ENCODE measurements around the gene ZNF710. TPM values are rescaled to one million over a fixed set of nuclear protein-coding genes. Genes with fewer than 3 reads are reported as not detected.
A peak's percentile ranks its signal among the peaks of the same experiment; 100 is the strongest.

ZNF710 gene
- total and polyA plus RNA-seq, 12 donors, result 4.1 to 59.0 (median 15.5) TPM

- WGBS, 4 donors, result 87 to 93% (median 91%) methylated on average over 14 to 18 of the region's 18 CpGs
- no peaks in the 10 kb centered on the region for H3K9me3 ChIP-seq (replicated peaks in 1 of 3)
- intact Hi-C loops (cut with DNase I), result no loop called here
- no peak overlapping the region for H3K27ac ChIP-seq
- DNase-seq, result no peak
- H3K4me3 ChIP-seq, result no peak overlapping the region
- no peaks in the 10 kb centered on the region for H3K4me1 ChIP-seq (replicated peaks in 1 of 2)
- TF ChIP-seq CTCF (IDR thresholded peaks at IDR 0.05) (no peak), POLR2A (IDR thresholded peaks at IDR 0.05) (no peak)
- H3K27me3 ChIP-seq, result no peaks in the 10 kb centered on the region
- no peaks in the 10 kb centered on the region for H3K36me3 ChIP-seq (replicated peaks in 1 of 2)
Observed at GRCh38 chr15:89958107-89958805, 42.9 kb upstream of the ZNF710 start.

DNA sequence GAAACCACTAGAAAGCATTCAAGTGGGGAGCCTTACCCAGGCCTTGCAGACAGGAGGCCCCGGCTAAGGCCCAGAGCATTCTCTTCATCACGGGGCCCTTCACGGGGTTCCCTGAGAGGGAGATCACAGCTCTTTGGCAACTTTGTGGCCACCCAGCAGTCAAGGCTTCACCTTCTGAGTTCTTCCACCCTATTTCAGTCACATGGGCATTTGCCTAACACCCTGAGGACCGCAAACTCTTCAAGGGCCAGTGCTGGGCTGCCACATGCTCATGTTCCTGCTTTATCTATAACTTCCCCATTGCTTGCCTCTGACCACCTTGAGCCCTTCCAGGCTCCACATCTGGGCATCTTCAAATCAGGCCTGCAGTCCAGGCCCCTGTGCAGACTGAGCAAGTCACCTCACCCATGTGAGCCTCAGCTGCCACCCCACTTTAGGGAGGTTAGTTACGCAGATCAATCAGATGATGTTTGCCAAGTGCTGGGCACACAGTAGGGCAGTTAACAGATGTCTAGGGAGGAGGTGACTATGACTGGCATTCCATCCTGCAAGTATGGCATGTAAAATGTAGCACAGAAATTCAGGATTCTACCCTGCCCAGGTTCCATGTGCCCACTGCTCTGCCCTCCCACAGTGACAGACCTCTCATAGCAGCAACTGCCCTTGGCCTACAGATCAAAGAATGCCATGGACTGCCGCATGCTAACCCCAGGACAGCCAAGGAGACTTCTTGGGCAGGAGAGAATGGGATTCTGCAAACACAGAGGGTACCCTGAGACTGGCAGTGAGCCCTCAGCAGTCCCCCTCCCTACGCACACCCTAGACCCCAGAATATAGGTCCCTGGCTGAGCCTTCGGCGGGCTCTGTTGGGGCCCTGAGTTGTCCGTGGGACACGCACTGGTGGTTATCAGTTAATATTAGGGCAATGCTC is 37.6 kb upstream of the ZNF710 start:
- peak in 6 of 7 donors; percentile 18 to 62 (median 35) for DNase-seq
- 82 to 87% (median 86%) methylated on average over 4 to 11 of the region's 11 CpGs for WGBS, 4 donors

DNA sequence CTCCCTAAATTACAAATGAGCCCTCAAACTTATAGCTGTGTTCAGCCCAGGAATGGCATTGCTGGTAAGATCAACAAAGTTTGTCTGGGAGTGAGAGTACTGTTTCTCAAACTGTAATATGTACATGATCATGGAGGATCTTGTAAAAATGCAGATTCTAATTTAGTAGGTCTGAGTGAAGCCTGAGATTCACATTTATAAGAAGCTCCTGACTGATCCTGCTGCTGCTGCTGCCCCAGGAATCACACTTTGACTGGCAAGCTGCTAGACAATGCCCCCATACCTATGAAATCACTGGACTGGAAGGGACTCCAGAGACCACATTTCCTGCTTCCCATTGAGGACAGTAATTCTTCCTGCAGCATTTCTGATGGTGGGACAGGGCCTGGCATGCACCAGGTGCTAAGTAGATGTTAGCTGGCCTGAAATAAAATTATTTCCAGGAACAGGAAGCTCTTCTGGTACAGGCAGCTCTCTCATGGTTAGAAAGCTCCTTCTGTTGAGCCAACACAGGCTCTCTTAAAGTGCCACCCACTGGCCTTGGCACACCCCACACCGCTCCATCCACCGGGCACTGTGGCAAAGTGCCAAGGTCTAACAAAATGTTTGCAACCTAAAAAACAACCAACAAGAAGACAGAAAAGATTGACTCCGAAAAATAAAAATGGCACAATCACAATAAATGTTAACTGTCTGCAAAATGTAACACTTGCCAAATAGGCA is 36.7 kb upstream of the ZNF710 start:
- Histone ChIP-seq H3K4me3 (no peak overlapping the region), H3K9me3 (replicated peaks in 1 of 3) (no peaks in the 10 kb centered on the region), H3K36me3 (replicated peaks in 1 of 2) (no peaks in the 10 kb centered on the region), H3K27me3 (no peaks in the 10 kb centered on the region), H3K4me1 (replicated peaks in 1 of 2) (peaks cover 0 to 5% of the 10 kb centered on the region in 2 donors), H3K27ac (no peak overlapping the region)
- TF ChIP-seq CTCF (IDR thresholded peaks at IDR 0.05) (no peak), POLR2A (IDR thresholded peaks at IDR 0.05) (no peak)
- WGBS, 4 donors, result 20 to 30% (median 25%) methylated on average over 3 of the region's 3 CpGs
- peak in 6 of 7 donors; percentile 32 to 50 (median 45) for DNase-seq
- intact Hi-C loops (cut with DNase I), result no loop called here

More for the DNA sequence above, 37.6 kb upstream of the ZNF710 start:
- intact Hi-C loops (cut with DNase I), result no loop called here
- no peak overlapping the region for H3K27ac ChIP-seq
- H3K4me3 ChIP-seq, result no peak overlapping the region
- H3K27me3 ChIP-seq, result no peaks in the 10 kb centered on the region
- H3K9me3 ChIP-seq (replicated peaks in 1 of 3), result no peaks in the 10 kb centered on the region
- no peak for TF ChIP-seq CTCF (IDR thresholded peaks at IDR 0.05)
- TF ChIP-seq POLR2A (IDR thresholded peaks at IDR 0.05), result no peak
- peaks cover 0 to 5% of the 10 kb centered on the region in 2 donors for H3K4me1 ChIP-seq (replicated peaks in 1 of 2)
- H3K36me3 ChIP-seq (replicated peaks in 1 of 2), result no peaks in the 10 kb centered on the region

DNA sequence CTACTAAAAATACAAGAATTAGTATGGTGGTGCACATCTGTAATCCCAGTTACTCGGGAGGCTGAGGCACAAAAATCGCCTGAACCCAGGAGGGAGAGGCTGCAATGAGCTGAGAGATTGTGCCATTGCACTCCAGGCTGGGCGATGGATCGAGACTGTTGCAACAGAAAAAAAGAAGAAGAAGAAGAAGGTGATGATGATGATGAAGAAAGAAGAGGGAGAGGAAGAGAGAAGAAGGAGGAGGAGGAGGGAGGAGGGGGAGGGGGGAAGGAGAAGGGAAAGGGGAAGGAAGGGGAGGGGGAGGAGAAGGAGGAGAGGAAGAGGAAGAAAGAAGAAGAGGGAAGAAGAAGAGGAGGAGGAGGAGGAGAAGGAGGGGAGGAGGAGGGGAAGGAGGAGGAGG is 33.2 kb upstream of the ZNF710 start:
- Histone ChIP-seq H3K36me3 (replicated peaks in 1 of 2) (no peaks in the 10 kb centered on the region), H3K9me3 (replicated peaks in 1 of 3) (no peaks in the 10 kb centered on the region), H3K27ac (no peak overlapping the region), H3K27me3 (no peaks in the 10 kb centered on the region), H3K4me3 (no peak overlapping the region), H3K4me1 (replicated peaks in 1 of 2) (peaks cover 0 to 5% of the 10 kb centered on the region in 2 donors)
- DNase-seq, result no peak
- intact Hi-C loops (cut with DNase I), result no loop called here
- TF ChIP-seq POLR2A (IDR thresholded peaks at IDR 0.05), result no peak
- TF ChIP-seq CTCF (IDR thresholded peaks at IDR 0.05), result no peak
- 71 to 86% (median 83%) methylated on average over 4 of the region's 4 CpGs for WGBS, 4 donors

Data from adrenal gland (tissue), 12 donors.